Measurements from ENCODE around the gene LRCH1.

GRCh38 chr13:46603165-46603603, 50.2 kb downstream of the LRCH1 start:
- no peak for TF ChIP-seq EZH2 (IDR thresholded peaks at IDR 0.05; ENCODE audit: low read length)
- peak in 2 of 3 experiments; percentile 29 to 32 for TF ChIP-seq CTCF (optimal IDR thresholded peaks at IDR 0.05 in 1 of 3, IDR thresholded peaks at IDR 0.05 in 1 of 3, conservative IDR thresholded peaks at IDR 0.05 in 1 of 3; ENCODE audit: extremely low read depth in 1 of 3, insufficient read depth in 2 of 3, low read length in 3 of 3)
